Liver (tissue), 9 donors: Measurements from ENCODE around the gene RPGR. TPM values are rescaled to one million over a fixed set of nuclear protein-coding genes. Genes with fewer than 3 reads are reported as not detected.

Source experiments
- DNase-seq: peaks from one replicate; pipeline ENCODE4 v3.0.0-alpha.2; 2017; ENCODE audit warnings: low spot score
- H3K27ac ChIP-seq, 2 donors: one replicate each; pipeline ENCODE4 v1.7.0; 2013; ENCODE audit warnings: inconsistent platforms in 2 of 2, low read length in 2 of 2, control low read depth in 1 of 2, low read depth in 1 of 2, mild to moderate bottlenecking in 1 of 2
- H3K27me3 ChIP-seq, 4 donors: one replicate each; pipeline versions ENCODE4 v1.6.1 to v1.7.0; 2013; ENCODE audit warnings: low read length in 3 of 4, inconsistent platforms in 1 of 4, mild to moderate bottlenecking in 1 of 4, moderate library complexity in 1 of 4; ENCODE audit not compliant: control insufficient read depth in 4 of 4, insufficient read depth in 4 of 4
- H3K36me3 ChIP-seq, 4 donors: one replicate each; pipeline versions ENCODE4 v1.6.1 to v1.7.0; 2013; ENCODE audit warnings: low read length in 3 of 4, mild to moderate bottlenecking in 3 of 4, low read depth in 1 of 4, moderate library complexity in 1 of 4; ENCODE audit not compliant: control insufficient read depth in 4 of 4, insufficient read depth in 3 of 4
- H3K4me1 ChIP-seq, 4 donors: one replicate each; pipeline versions ENCODE4 v1.6.1 to v1.7.0; 2013; ENCODE audit warnings: low read length in 3 of 4, mild to moderate bottlenecking in 3 of 4, moderate library complexity in 1 of 4; ENCODE audit not compliant: control insufficient read depth in 4 of 4, insufficient read depth in 4 of 4
- H3K4me3 ChIP-seq, 3 donors: one replicate each; pipeline versions ENCODE4 v1.6.1 to v1.7.0; 2013; ENCODE audit warnings: low read length in 3 of 3, control low read depth in 1 of 3, low read depth in 1 of 3, mild to moderate bottlenecking in 1 of 3
- H3K9ac ChIP-seq, 2 donors: one replicate each; pipeline ENCODE4 v1.7.0; 2013; ENCODE audit warnings: low read length in 2 of 2, mild to moderate bottlenecking in 2 of 2, moderate library complexity in 2 of 2, control low read depth in 1 of 2, low read depth in 1 of 2
- H3K9me3 ChIP-seq, 4 donors: one replicate each; pipeline versions ENCODE4 v1.6.1 to v1.7.0; 2013; ENCODE audit warnings: low read length in 3 of 4; ENCODE audit not compliant: control insufficient read depth in 4 of 4
- EGR1 ChIP-seq, 2 donors: IDR thresholded peaks; 2 replicates each; pipeline ENCODE4 v1.6.1; 2016 to 2018; ENCODE audit warnings: antibody characterized with exemption in 2 of 2, low read depth in 2 of 2
- FOXA1 ChIP-seq: IDR thresholded peaks from 2 replicates; pipeline ENCODE4 v1.6.1; 2016; ENCODE audit warnings: antibody characterized with exemption
- FOXA2 ChIP-seq: IDR thresholded peaks from 2 replicates; pipeline ENCODE4 v1.6.1; 2016; ENCODE audit warnings: antibody characterized with exemption
- GABPA ChIP-seq, 2 donors: IDR thresholded peaks in 1 of 2; conservative IDR thresholded peaks in 1 of 2; 2 replicates each; pipeline ENCODE4 v1.6.1; 2016; ENCODE audit warnings: antibody characterized with exemption in 2 of 2, mild to moderate bottlenecking in 1 of 2, moderate library complexity in 1 of 2
- HNF4A ChIP-seq, 2 donors: conservative IDR thresholded peaks; 2 replicates each; pipeline ENCODE4 v1.6.1; 2016; ENCODE audit warnings: antibody characterized with exemption in 2 of 2, mild to moderate bottlenecking in 2 of 2
- HNF4G ChIP-seq: IDR thresholded peaks from 2 replicates; pipeline ENCODE4 v1.6.1; 2016; ENCODE audit warnings: antibody characterized with exemption
- JUND ChIP-seq, 2 donors: IDR thresholded peaks; 2 replicates each; pipeline ENCODE4 v1.6.1; 2016; ENCODE audit warnings: antibody characterized with exemption in 2 of 2
- NR2F2 ChIP-seq: IDR thresholded peaks from 2 replicates; pipeline ENCODE4 v1.6.1; 2016; ENCODE audit warnings: antibody characterized with exemption
- RAD21 ChIP-seq, 2 donors: IDR thresholded peaks; 2 replicates each; pipeline ENCODE4 v1.6.1; 2016; ENCODE audit warnings: antibody characterized with exemption in 2 of 2, mild to moderate bottlenecking in 2 of 2
- RXRA ChIP-seq, 2 donors: IDR thresholded peaks; 2 replicates each; pipeline ENCODE4 v1.6.1; 2017 to 2018; ENCODE audit warnings: antibody characterized with exemption in 2 of 2, mild to moderate bottlenecking in 1 of 2
- SP1 ChIP-seq: IDR thresholded peaks from 2 replicates; pipeline ENCODE4 v1.6.1; 2018; ENCODE audit warnings: antibody characterized with exemption, mild to moderate bottlenecking
- TAF1 ChIP-seq: conservative IDR thresholded peaks from 2 replicates; pipeline ENCODE4 v1.6.1; 2016; ENCODE audit warnings: antibody characterized with exemption, mild to moderate bottlenecking
- YY1 ChIP-seq: IDR thresholded peaks from 2 replicates; pipeline ENCODE4 v1.6.1; 2016; ENCODE audit warnings: antibody characterized with exemption, mild to moderate bottlenecking
- WGBS: extraction: QIAGEN DNeasy Blood & Tissue Kit; methylation state at CpG from one replicate; pipeline ENCODE4 v1.1.7; 2013; 5-methylcytosine and 5-hydroxymethylcytosine counted together
- polyA plus RNA-seq, 2 donors: library from polyadenylated mRNA; stranded (reverse) in 1 of 2; unstranded in 1 of 2; fragments of 200-250 nt in 1 of 2; fragments of >200 nt in 1 of 2; fragmentation: Nextera tagmentation in 1 of 2; extraction: Ambion mirVana in 1 of 2; gene quantifications; one replicate each; pipeline versions ENCODE4 v1.2.1 to v1.2.3, GENCODE V29; 2013 to 2015
- total RNA-seq, 2 donors: library from RNA; depleted of rRNA; stranded (reverse); fragments of >200 nt; gene quantifications; one replicate each; pipeline ENCODE4 v1.2.3, GENCODE V29; 2014
- TF ChIP-seq, protein P1 (sequence below): IDR thresholded peaks from 2 replicates; pipeline ENCODE4 v1.6.1; 2016; ENCODE audit warnings: antibody characterized with exemption
- TF ChIP-seq, protein P2 (sequence below): IDR thresholded peaks from 2 replicates; pipeline ENCODE4 v1.6.1; 2016; ENCODE audit warnings: antibody characterized with exemption
- TF ChIP-seq, protein P3 (sequence below): fragments of 150-350 bp; IDR thresholded peaks from 2 replicates; pipeline ENCODE4 v1.5.1; 2017; ENCODE audit warnings: improper control_type of control experiment, low read depth, low read length; ENCODE audit not compliant: missing input control
- donor health status: healthy.
- donor health status: healthy.
- donor health status: healthy.
- donor health status: healthy.
- donor health status: healthy.

Gene RPGR
- total and polyA plus RNA-seq, 4 donors: 1.7 to 7.2 (median 3.5) TPM

DNA sequence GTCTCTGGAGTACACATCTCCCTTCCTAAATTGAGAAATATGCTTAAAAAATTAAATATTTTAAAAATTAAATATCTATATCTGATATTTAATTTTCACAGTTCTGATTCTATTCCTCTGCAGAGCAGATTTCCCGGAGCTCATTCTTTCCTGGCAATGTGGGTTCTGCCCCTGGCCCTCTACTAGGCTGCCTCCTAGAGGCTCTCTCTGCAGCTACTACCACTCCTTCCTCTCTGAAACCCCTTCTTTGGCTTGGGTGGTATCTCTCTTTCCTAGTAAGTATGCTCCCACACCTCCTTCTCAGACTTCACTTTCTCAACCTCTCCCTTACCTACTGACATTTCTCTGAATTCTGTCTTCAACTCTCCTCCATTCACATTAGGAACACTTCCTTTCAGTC, 45.3 kb downstream of the RPGR start:
- Histone ChIP-seq H3K27ac (no peak overlapping the region), H3K27me3 (no peaks in the 10 kb centered on the region), H3K9ac (no peak overlapping the region), H3K36me3 (no peaks in the 10 kb centered on the region), H3K4me3 (no peak overlapping the region), H3K4me1 (no peaks in the 10 kb centered on the region), H3K9me3 (no peaks in the 10 kb centered on the region)
- 68% methylated on average over 1 of the region's 1 CpG for WGBS
- no peak for DNase-seq
- TF ChIP-seq RAD21 (IDR thresholded peaks at IDR 0.05) (peak in 1 of 2 donors; percentile 20), TAF1 (no peak), NR2F2 (no peak)

DNA sequence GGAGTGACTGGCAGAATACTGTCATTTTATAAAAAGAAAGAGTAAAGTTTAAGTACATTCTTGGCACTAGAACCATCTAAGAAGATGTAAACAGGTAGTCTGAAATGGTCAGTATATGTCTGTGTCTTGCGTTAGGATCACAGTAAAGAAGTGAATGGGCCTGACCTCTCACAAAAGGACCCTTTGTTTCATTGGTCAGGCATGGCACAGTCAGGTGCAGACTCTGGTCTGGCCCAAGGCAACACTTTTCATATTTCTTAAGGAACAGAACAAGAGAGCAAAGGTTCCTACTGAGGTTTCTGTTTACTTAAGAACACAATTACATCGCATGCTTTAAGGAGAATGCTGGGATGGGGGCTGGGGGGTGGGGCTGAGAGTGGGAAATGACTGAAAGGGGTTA, 48.1 kb downstream of the RPGR start:
- H3K9ac ChIP-seq: no peak overlapping the region
- no peaks in the 10 kb centered on the region for H3K27me3 ChIP-seq
- TF ChIP-seq HNF4G: no peak
- TF ChIP-seq, protein P1, sequence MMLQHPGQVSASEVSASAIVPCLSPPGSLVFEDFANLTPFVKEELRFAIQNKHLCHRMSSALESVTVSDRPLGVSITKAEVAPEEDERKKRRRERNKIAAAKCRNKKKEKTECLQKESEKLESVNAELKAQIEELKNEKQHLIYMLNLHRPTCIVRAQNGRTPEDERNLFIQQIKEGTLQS: no peak
- H3K4me1 ChIP-seq: no peaks in the 10 kb centered on the region
- no peak overlapping the region for H3K4me3 ChIP-seq
- peaks cover 0 to under 1% (median 0%) of the 10 kb centered on the region in 4 donors for H3K36me3 ChIP-seq
- no peaks in the 10 kb centered on the region for H3K9me3 ChIP-seq
- DNase-seq: no peak
- H3K27ac ChIP-seq: no peak overlapping the region
- 90% methylated on average over 2 of the region's 2 CpGs for WGBS

DNA sequence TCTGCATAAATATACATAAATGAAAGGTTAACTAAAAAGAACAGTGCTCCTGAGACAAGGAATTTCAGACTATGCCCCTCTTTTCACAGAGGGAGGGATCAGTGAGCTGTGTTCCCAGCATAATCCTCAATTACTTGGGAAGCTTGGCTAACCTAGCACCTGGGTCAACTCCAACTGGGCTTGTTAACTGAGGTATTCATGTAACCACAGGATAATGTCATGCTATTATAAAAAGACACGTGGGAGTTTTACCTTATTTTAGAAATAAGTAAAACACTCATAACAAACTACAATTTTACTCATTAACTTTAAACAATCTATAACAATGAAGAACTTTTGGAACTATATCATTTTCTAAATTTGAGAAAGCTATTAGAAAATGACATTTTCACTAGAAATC, 48.6 kb downstream of the RPGR start:
- TF ChIP-seq JUND (IDR thresholded peaks at IDR 0.05) (no peak), RAD21 (IDR thresholded peaks at IDR 0.05) (no peak), FOXA2 (no peak), FOXA1 (no peak), RXRA (IDR thresholded peaks at IDR 0.05) (no peak), NR2F2 (no peak)
- Histone ChIP-seq H3K9me3 (no peaks in the 10 kb centered on the region), H3K9ac (no peak overlapping the region), H3K27me3 (no peaks in the 10 kb centered on the region), H3K27ac (no peak overlapping the region), H3K4me3 (no peak overlapping the region), H3K4me1 (no peaks in the 10 kb centered on the region), H3K36me3 (peaks cover 0 to 3% (median 0%) of the 10 kb centered on the region in 4 donors)
- WGBS: 93% methylated on average over 1 of the region's 1 CpG
- DNase-seq: no peak

DNA sequence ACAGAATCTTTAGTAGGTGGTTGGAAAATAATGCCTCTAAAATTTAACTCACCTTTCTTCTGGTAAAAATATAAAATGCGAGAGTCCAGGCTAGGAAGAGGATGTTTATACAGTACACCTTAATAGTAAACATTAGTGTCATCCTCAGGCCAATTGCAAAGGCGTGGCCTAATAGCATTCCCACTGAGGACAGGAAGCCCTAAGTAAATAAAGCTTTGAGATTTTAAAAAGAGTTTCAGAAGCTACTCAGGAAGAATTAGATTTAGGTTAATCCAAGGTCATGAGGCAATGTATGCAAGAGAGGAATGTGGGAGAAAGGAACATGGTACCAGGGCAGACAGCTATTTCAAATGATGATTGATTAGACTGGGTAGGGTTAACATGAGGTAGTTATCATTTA, 49.5 kb downstream of the RPGR start:
- H3K4me3 ChIP-seq: no peak overlapping the region
- H3K27me3 ChIP-seq: no peaks in the 10 kb centered on the region
- H3K4me1 ChIP-seq: no peaks in the 10 kb centered on the region
- H3K9me3 ChIP-seq: no peaks in the 10 kb centered on the region
- H3K27ac ChIP-seq: no peak overlapping the region
- no peak for DNase-seq
- H3K9ac ChIP-seq: no peak overlapping the region
- WGBS: 82% methylated on average over 2 of the region's 2 CpGs
- peaks cover 0 to 3% (median 0%) of the 10 kb centered on the region in 4 donors for H3K36me3 ChIP-seq
- TF ChIP-seq JUND (IDR thresholded peaks at IDR 0.05): no peak
- TF ChIP-seq YY1: no peak
- no peak for TF ChIP-seq HNF4G
- TF ChIP-seq RAD21 (IDR thresholded peaks at IDR 0.05): no peak
- no peak for TF ChIP-seq TAF1
- TF ChIP-seq SP1: no peak
- TF ChIP-seq HNF4A (conservative IDR thresholded peaks at IDR 0.05): no peak
- TF ChIP-seq, protein P1: no peak
- no peak for TF ChIP-seq EGR1 (IDR thresholded peaks at IDR 0.05; ENCODE audit: low read depth in 2 of 2)
- TF ChIP-seq, protein P2, sequence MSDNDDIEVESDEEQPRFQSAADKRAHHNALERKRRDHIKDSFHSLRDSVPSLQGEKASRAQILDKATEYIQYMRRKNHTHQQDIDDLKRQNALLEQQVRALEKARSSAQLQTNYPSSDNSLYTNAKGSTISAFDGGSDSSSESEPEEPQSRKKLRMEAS: no peak
- no peak for TF ChIP-seq RXRA (IDR thresholded peaks at IDR 0.05)
- TF ChIP-seq GABPA (IDR thresholded peaks at IDR 0.05 in 1 of 2, conservative IDR thresholded peaks at IDR 0.05 in 1 of 2): no peak
- no peak for TF ChIP-seq NR2F2
- TF ChIP-seq, protein P3, sequence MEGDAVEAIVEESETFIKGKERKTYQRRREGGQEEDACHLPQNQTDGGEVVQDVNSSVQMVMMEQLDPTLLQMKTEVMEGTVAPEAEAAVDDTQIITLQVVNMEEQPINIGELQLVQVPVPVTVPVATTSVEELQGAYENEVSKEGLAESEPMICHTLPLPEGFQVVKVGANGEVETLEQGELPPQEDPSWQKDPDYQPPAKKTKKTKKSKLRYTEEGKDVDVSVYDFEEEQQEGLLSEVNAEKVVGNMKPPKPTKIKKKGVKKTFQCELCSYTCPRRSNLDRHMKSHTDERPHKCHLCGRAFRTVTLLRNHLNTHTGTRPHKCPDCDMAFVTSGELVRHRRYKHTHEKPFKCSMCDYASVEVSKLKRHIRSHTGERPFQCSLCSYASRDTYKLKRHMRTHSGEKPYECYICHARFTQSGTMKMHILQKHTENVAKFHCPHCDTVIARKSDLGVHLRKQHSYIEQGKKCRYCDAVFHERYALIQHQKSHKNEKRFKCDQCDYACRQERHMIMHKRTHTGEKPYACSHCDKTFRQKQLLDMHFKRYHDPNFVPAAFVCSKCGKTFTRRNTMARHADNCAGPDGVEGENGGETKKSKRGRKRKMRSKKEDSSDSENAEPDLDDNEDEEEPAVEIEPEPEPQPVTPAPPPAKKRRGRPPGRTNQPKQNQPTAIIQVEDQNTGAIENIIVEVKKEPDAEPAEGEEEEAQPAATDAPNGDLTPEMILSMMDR: no peak
- TF ChIP-seq FOXA1: no peak
